Brain microvascular endothelial cell (primary cell): ENCODE results near the gene FAH.

Source experiments
- DNase-seq: peaks from one replicate; pipeline ENCODE4 v3.0.0-alpha.2; 2020
- H3K27ac ChIP-seq: fragments of 250-450 bp; sonication (Bioruptor Pico); 2 replicates; pipeline ENCODE4 v1.5.1; 2020; ENCODE audit warnings: mild to moderate bottlenecking, moderate library complexity
- H3K27me3 ChIP-seq: fragments of 250-450 bp; sonication (Bioruptor Pico); replicated peaks from 2 replicates; pipeline ENCODE4 v1.5.1; 2020; ENCODE audit warnings: mild to moderate bottlenecking
- H3K36me3 ChIP-seq: fragments of 250-450 bp; sonication (Bioruptor Pico); replicated peaks from 2 replicates; pipeline ENCODE4 v1.5.1; 2020; ENCODE audit warnings: mild to moderate bottlenecking
- H3K4me3 ChIP-seq: 2 replicates; pipeline ENCODE4 v1.5.1; 2011; ENCODE audit warnings: low read depth, mild to moderate bottlenecking, control low read depth, low read length, moderate library complexity
- in situ Hi-C: cut with HindIII; loops from 2 replicates; pipeline ENCODE4 v1.10.0; 2017; ENCODE audit warnings: low sequenced_read_pairs, low pct_ligation_motif_present
- TF ChIP-seq, protein P1 (sequence below): IDR thresholded peaks from 2 replicates; pipeline ENCODE4 v1.5.1; 2011; ENCODE audit warnings: low read depth, mild to moderate bottlenecking, moderate library complexity, low read length, control low read depth, inconsistent platforms; ENCODE audit errors: missing control alignments

Gene FAH

DNA sequence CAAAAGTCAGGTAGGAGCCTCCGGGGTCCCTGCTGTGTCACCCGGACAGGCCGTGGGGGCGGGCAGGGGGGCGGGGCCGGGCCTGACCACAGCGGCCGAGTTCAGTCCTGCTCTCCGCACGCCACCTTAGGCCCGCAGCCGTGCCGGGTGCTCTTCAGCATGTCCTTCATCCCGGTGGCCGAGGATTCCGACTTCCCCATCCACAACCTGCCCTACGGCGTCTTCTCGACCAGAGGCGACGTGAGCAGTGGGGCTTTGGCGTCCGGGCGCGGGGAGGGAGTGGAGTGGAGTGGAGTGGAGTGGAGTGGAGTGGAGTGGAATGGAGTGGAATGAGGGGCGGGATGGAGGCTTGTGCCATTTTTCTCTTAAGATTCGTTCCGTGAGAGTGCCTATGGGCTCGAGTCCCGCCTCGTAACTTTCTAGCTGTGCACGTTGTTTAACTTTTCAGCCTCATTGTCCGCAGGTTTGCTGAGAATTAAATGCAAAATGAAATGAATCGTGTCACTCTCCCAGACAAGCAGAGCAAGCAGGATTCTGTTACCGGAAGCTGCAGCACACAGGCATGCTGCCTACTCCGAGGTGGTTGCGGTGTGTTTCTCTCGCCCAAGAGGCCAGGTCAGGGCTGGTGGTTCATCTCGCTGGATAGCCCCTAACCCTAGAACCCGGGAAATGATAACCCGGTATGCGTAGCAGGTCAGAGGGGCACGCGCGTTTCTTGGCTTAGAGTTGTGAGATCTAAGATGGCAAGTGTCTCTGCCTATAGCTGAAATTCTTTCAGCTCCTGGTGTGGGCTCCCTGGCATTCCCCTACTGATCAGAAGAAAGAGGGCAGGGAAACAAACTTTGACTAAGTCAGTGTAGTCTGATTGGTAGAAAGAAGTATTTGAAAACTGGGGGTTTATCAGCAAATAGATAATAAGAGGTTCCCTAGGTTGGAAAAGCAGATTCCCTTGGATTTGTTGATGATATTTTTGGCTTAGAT lies at the start of gene FAH:
Gene FAH, plus strand, starts transcription at position 104 of the 981 bp plus-strand sequence. Its CDS starts 56 bp downstream, at position 160.
- DNase-seq = peak; percentile 23
- TF ChIP-seq, protein P1, sequence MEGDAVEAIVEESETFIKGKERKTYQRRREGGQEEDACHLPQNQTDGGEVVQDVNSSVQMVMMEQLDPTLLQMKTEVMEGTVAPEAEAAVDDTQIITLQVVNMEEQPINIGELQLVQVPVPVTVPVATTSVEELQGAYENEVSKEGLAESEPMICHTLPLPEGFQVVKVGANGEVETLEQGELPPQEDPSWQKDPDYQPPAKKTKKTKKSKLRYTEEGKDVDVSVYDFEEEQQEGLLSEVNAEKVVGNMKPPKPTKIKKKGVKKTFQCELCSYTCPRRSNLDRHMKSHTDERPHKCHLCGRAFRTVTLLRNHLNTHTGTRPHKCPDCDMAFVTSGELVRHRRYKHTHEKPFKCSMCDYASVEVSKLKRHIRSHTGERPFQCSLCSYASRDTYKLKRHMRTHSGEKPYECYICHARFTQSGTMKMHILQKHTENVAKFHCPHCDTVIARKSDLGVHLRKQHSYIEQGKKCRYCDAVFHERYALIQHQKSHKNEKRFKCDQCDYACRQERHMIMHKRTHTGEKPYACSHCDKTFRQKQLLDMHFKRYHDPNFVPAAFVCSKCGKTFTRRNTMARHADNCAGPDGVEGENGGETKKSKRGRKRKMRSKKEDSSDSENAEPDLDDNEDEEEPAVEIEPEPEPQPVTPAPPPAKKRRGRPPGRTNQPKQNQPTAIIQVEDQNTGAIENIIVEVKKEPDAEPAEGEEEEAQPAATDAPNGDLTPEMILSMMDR = no peak
- Histone ChIP-seq H3K4me3 (peak within 1 kb of the TSS; percentile 80), H3K36me3 (no peaks in the 10 kb centered on the region), H3K27me3 (no peaks in the 10 kb centered on the region), H3K27ac (peak within 1 kb of the TSS; percentile 71)
- in situ Hi-C loops = loop anchor here (25.0 kb wide), 1 partner anchor 266 kb away; the partner anchor contains the start of gene MTHFS

DNA sequence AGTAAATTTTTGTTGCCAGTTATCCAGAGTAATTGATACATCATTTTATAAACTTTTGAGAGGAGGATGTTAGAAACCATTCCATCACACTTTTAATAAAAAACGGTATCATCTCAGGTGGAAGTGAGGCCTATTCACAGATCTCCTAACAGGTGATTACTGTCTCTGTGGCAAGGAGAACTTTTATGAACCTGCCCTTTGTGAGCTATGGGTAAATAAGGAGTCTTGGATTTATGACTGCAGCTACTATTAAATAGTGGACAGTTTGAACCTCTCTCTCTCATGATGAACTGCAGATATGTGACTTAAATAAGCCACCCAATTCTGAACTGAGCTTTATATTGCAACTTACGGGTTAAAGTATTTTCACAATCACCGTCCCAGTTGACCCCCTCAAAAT lies 47.6 kb upstream of the FAH start:
- Histone ChIP-seq H3K27ac (no peak overlapping the region), H3K36me3 (no peaks in the 10 kb centered on the region), H3K27me3 (no peaks in the 10 kb centered on the region), H3K4me3 (no peak overlapping the region)
- in situ Hi-C loops = no loop called here
- TF ChIP-seq, protein P1 = no peak
- DNase-seq = no peak

DNA sequence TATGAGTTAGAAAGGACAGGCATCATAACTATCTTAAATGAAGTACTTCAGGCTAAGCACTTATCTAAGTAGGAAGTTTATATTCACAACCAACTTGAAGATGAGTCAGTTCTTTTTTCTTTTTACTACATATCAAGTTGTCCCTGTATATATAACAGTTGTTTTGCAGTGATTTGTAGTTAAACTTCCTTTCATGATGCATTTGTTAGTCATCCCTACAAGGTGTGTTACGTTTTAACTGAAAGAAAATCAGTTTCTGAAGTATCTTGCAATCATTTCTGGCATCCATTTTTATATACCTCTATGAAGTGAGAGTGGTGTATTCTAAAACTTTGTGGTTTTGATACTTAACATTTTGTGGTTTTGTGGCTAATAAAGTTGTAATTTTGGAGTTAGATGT lies 47.2 kb upstream of the FAH start:
- Histone ChIP-seq H3K4me3 (no peak overlapping the region), H3K36me3 (no peaks in the 10 kb centered on the region), H3K27me3 (no peaks in the 10 kb centered on the region), H3K27ac (no peak overlapping the region)
- no peak for DNase-seq
- TF ChIP-seq, protein P1 = no peak
- in situ Hi-C loops = no loop called here

DNA sequence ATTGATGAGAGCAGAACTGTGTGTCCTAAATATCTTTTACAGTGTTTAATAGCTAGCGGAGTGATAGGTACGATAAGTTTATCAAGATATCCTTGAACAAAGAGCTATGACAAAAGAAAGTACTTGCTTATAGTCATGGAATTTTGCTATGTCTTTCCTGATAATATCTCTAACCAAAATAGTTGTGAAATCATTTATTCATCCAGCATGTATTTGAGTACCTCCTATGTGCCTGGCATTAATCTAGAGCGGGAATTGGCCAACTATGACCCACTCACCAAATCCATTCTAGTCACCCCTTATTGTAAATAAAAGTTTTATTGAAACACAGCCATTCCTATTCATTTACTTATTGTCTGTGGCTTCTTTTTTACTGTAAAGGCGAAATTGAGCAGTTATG lies 46.7 kb upstream of the FAH start:
- Histone ChIP-seq H3K4me3 (no peak overlapping the region), H3K27me3 (no peaks in the 10 kb centered on the region), H3K36me3 (no peaks in the 10 kb centered on the region), H3K27ac (no peak overlapping the region)
- in situ Hi-C loops = no loop called here
- TF ChIP-seq, protein P1 = no peak
- DNase-seq = no peak

DNA sequence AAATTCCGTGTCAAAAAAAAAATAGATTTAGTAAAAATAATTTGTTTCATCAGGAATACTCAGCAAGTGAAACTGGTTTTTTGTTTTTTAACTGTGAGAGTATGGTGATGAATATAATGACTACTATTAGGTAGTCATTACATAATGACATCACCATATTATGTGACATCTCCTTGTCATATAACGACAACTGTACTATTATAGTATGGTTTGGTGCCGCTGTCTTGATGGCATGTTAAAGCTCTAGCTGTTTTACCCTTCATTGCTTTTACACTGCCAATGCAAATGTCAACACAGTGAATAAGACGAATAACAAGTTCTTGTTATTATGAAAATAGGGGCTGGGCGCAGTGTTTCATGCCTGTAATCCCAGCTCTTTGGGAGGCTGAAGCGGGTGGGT lies 45.6 kb upstream of the FAH start:
- TF ChIP-seq, protein P1 = no peak
- Histone ChIP-seq H3K27me3 (no peaks in the 10 kb centered on the region), H3K4me3 (no peak overlapping the region), H3K36me3 (no peaks in the 10 kb centered on the region), H3K27ac (no peak overlapping the region)
- in situ Hi-C loops = no loop called here
- DNase-seq = no peak

DNA sequence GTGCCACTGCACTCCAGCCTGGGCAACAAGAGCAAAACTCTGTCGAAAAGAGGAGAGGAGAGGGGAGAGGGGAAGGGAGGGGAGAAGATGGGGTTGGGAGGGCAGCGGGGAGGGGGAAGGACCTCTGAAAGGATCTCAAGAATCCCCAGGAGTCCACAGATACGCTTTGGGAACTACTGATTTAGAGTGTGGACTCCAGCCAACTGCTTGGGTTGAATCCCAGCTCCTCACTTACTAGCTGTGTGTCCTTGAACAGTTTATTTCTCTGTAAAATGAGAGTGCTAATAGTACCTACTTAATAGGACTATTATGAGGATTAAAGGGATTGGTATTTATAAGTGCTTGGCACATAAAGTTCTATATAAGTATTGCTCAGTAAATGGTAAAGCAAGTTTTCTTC lies 45.0 kb upstream of the FAH start:
- TF ChIP-seq, protein P1 = no peak
- no peak for DNase-seq
- no peaks in the 10 kb centered on the region for H3K36me3 ChIP-seq
- no peak overlapping the region for H3K27ac ChIP-seq
- in situ Hi-C loops = no loop called here
- no peaks in the 10 kb centered on the region for H3K27me3 ChIP-seq
- H3K4me3 ChIP-seq = no peak overlapping the region
